Neural progenitor cell (in vitro differentiated cells): ENCODE results near the gene KDM2B.

ENCODE experiments used
- EZH2 ChIP-seq: fragments of 200-600 bp; sonication (generic); IDR thresholded peaks from 2 replicates; pipeline ENCODE4 v1.6.1; 2017; ENCODE audit warnings: antibody characterized with exemption, mild to moderate bottlenecking, moderate library complexity
- TF ChIP-seq, protein P1 (sequence below): fragments of 200-600 bp; sonication (generic); IDR thresholded peaks from 2 replicates; pipeline ENCODE4 v1.5.1; 2017; ENCODE audit warnings: antibody characterized with exemption, mild to moderate bottlenecking

DNA sequence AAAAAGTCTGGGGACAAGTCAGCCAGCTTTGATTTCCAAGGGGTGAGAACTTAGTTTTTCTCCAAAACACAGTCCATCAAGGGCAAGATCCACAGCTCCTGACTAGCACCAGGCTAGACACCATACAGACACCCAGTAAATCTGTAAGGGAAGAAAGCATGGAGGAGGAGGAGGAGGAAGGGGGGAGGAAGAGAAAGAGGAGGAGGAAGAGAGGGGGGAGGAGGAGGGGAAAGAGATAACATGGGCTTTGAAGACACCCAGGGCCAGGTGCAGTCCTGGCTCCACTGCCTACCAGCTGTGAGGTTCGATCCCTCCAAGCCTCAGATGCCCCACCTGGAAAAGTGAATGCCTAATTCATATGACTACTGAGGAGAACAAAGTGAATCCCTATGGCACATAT is 18.3 kb downstream of the KDM2B start:
- TF ChIP-seq, protein P1, sequence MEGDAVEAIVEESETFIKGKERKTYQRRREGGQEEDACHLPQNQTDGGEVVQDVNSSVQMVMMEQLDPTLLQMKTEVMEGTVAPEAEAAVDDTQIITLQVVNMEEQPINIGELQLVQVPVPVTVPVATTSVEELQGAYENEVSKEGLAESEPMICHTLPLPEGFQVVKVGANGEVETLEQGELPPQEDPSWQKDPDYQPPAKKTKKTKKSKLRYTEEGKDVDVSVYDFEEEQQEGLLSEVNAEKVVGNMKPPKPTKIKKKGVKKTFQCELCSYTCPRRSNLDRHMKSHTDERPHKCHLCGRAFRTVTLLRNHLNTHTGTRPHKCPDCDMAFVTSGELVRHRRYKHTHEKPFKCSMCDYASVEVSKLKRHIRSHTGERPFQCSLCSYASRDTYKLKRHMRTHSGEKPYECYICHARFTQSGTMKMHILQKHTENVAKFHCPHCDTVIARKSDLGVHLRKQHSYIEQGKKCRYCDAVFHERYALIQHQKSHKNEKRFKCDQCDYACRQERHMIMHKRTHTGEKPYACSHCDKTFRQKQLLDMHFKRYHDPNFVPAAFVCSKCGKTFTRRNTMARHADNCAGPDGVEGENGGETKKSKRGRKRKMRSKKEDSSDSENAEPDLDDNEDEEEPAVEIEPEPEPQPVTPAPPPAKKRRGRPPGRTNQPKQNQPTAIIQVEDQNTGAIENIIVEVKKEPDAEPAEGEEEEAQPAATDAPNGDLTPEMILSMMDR: no peak
- TF ChIP-seq EZH2: no peak
